ENCODE data around the gene S100A1.

GRCh38 chr1:153659175-153659534 is 30.9 kb downstream of the S100A1 start:
- no peak for TF ChIP-seq ZNF274 (IDR thresholded peaks at IDR 0.05; ENCODE audit: low read depth, low read length)
- TF ChIP-seq YY1 (IDR thresholded peaks at IDR 0.05; ENCODE audit: insufficient read depth, insufficient read length) = no peak
- no peak for TF ChIP-seq SUZ12 (IDR thresholded peaks at IDR 0.05; ENCODE audit: extremely low read depth, insufficient read depth, insufficient read length)
